Fibroblast of lung (primary cell): ENCODE measurements around the gene EED. TPM values are rescaled to one million over a fixed set of nuclear protein-coding genes. Genes with fewer than 3 reads are reported as not detected.

Source experiments
- DNase-seq, 2 donors: peaks; one replicate each; pipeline versions ENCODE4 v3.0.0 to v3.0.0-alpha.2; 2010; ENCODE audit warnings: low read depth in 2 of 2
- H2AFZ ChIP-seq: 2 replicates; pipeline ENCODE4 v1.5.1; 2012; ENCODE audit warnings: low read length, control low read depth, inconsistent platforms
- H3K27ac ChIP-seq: 2 replicates; pipeline ENCODE4 v1.5.1; 2011; ENCODE audit warnings: low read length, control low read depth; ENCODE audit not compliant: insufficient read depth
- H3K27me3 ChIP-seq: 2 replicates; pipeline ENCODE4 v1.5.1; 2011; ENCODE audit warnings: mild to moderate bottlenecking, low read length; ENCODE audit not compliant: control insufficient read depth, insufficient read depth
- H3K36me3 ChIP-seq: 2 replicates; pipeline ENCODE4 v1.5.1; 2011; ENCODE audit warnings: low read length; ENCODE audit not compliant: control insufficient read depth, insufficient read depth
- H3K4me1 ChIP-seq: 2 replicates; pipeline ENCODE4 v1.5.1; 2011; ENCODE audit warnings: low read length; ENCODE audit not compliant: control insufficient read depth, insufficient read depth; ENCODE audit errors: extremely low read depth
- H3K4me2 ChIP-seq: 2 replicates; pipeline ENCODE4 v1.5.1; 2011; ENCODE audit warnings: low read length, control low read depth; ENCODE audit not compliant: insufficient read depth; ENCODE audit errors: extremely low read depth
- H3K4me3 ChIP-seq, 4 experiments: fragments of 200-600 bp in 1 of 4; sonication (generic) in 1 of 4; replicated peaks in 1 of 4; 2 replicates each; pipeline ENCODE4 v1.5.1; 2011 to 2016; ENCODE audit warnings: low read length in 4 of 4, low read depth in 3 of 4, mild to moderate bottlenecking in 3 of 4, control low read depth in 2 of 4, inconsistent platforms in 1 of 4, mixed read lengths in 1 of 4; ENCODE audit not compliant: insufficient read depth in 1 of 4; ENCODE audit errors: control extremely low read depth in 1 of 4
- H3K79me2 ChIP-seq: 2 replicates; pipeline ENCODE4 v1.5.1; 2012; ENCODE audit warnings: mild to moderate bottlenecking, low read length, inconsistent platforms; ENCODE audit not compliant: control insufficient read depth, insufficient read depth
- H3K9ac ChIP-seq: 2 replicates; pipeline ENCODE4 v1.5.1; 2011; ENCODE audit warnings: mild to moderate bottlenecking, low read length, control low read depth; ENCODE audit not compliant: insufficient read depth
- H3K9me3 ChIP-seq: 2 replicates; pipeline ENCODE4 v1.5.1; 2012; ENCODE audit warnings: low read depth, low read length; ENCODE audit not compliant: control insufficient read depth, insufficient read depth
- H4K20me1 ChIP-seq: 2 replicates; pipeline ENCODE4 v1.5.1; 2011; ENCODE audit warnings: low read length; ENCODE audit not compliant: control insufficient read depth, insufficient read depth; ENCODE audit errors: extremely low read depth
- CTCF ChIP-seq, 2 donors: IDR thresholded peaks in 1 of 2; conservative IDR thresholded peaks in 1 of 2; 1 replicate in 1 of 2; 2 replicates in 1 of 2; pipeline ENCODE4 v1.5.1; 2011 to 2012; ENCODE audit warnings: low read length in 2 of 2, control low read depth in 1 of 2, inconsistent platforms in 1 of 2, low read depth in 1 of 2, mild to moderate bottlenecking in 1 of 2
- EZH2 ChIP-seq: IDR thresholded peaks from 2 replicates; pipeline ENCODE4 v1.5.1; 2012; ENCODE audit warnings: low read length, control low read depth, mild to moderate bottlenecking; ENCODE audit errors: missing control alignments
- polyA plus RNA-seq, 2 donors: library from polyadenylated mRNA; depleted of rRNA in 1 of 2; stranded (reverse) in 1 of 2; unstranded in 1 of 2; fragments of >200 nt; gene quantifications; 2 replicates each; pipeline ENCODE4 v1.2.1, GENCODE V29; 2011 to 2012; ENCODE audit warnings: missing spikeins in 1 of 2
- total RNA-seq: library from RNA; depleted of rRNA; stranded (reverse); fragments of >200 nt; gene quantifications from 2 replicates; pipeline ENCODE4 v1.2.1, GENCODE V29; 2014

EED gene
- total and polyA plus RNA-seq, 2 donors (not counting 1 experiment from before 2014, with no cell fraction given): 13.0 to 22.3 TPM

DNA sequence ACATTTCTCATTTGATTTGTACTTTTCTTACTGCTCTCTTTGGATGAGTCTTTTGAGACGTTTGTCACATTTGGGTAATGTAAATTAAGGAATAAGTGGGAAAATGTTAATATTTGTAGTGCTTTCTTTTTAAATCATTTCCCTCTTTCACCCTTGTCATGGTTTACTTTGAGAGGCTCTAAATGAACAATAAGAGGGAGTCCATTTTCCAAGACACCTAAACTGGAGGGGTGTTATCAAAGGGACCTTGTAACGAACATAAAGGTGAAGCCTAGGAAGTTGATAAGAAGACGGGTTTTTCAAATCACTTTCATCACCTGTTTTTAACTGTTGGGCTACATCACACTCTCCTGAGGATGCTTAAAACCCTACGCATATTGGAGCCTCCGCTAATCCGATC lies 12.1 kb downstream of the EED start:
- H3K27ac ChIP-seq: no peak overlapping the region
- no peaks in the 10 kb centered on the region for H3K9me3 ChIP-seq
- H3K79me2 ChIP-seq: peaks cover 20% of the 10 kb centered on the region
- DNase-seq: no peak
- no peaks in the 10 kb centered on the region for H3K27me3 ChIP-seq
- H2AFZ ChIP-seq: no peak overlapping the region
- H3K4me3 ChIP-seq: no peak overlapping the region
- no peaks in the 10 kb centered on the region for H3K4me1 ChIP-seq
- H3K9ac ChIP-seq: no peak overlapping the region
- no peak for TF ChIP-seq CTCF (conservative IDR thresholded peaks at IDR 0.05 in 1 of 2, IDR thresholded peaks at IDR 0.05 in 1 of 2; ENCODE audit: low read depth in 1 of 2, low read length in 2 of 2)
- no peak for TF ChIP-seq EZH2
- H3K36me3 ChIP-seq: peaks cover 2% of the 10 kb centered on the region
- H3K4me2 ChIP-seq: no peak overlapping the region
- H4K20me1 ChIP-seq: no peaks in the 10 kb centered on the region

DNA sequence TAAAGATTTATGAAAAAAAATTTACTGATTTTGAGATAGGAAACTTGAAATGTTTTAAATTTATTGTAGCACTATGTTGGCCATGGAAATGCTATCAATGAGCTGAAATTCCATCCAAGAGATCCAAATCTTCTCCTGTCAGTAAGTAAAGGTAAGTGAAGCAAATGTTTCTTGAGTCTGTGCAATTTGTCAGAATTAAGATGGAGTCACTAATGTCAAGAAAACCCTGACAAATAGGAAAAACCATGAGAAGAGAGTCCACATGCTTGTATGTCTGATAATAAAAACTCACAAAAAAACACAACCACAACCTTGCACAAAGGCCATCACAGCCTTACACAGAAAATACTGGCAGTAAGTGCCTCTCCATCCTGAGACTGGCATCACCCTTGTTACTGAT lies 12.9 kb downstream of the EED start:
- no peak overlapping the region for H2AFZ ChIP-seq

GRCh38 chr11:86259730-86260129 lies 15.2 kb downstream of the EED start:
- Histone ChIP-seq H4K20me1 (no peaks in the 10 kb centered on the region), H3K9me3 (no peaks in the 10 kb centered on the region), H3K9ac (no peak overlapping the region), H3K36me3 (no peaks in the 10 kb centered on the region), H3K4me1 (no peaks in the 10 kb centered on the region), H3K4me2 (no peak overlapping the region), H3K79me2 (peaks cover 4% of the 10 kb centered on the region), H2AFZ (no peak overlapping the region), H3K27me3 (no peaks in the 10 kb centered on the region), H3K4me3 (no peak overlapping the region), H3K27ac (no peak overlapping the region)
- TF ChIP-seq CTCF (conservative IDR thresholded peaks at IDR 0.05 in 1 of 2, IDR thresholded peaks at IDR 0.05 in 1 of 2; ENCODE audit: low read depth in 1 of 2, low read length in 2 of 2) (no peak), EZH2 (no peak)
- no peak for DNase-seq

More for the DNA sequence above, 12.9 kb downstream of the EED start:
- H3K79me2 ChIP-seq: peaks cover 14% of the 10 kb centered on the region
- H3K27ac ChIP-seq: no peak overlapping the region
- DNase-seq: no peak
- no peak overlapping the region for H3K9ac ChIP-seq
- H3K4me3 ChIP-seq: no peak overlapping the region
- no peak overlapping the region for H3K4me2 ChIP-seq
- H3K27me3 ChIP-seq: no peaks in the 10 kb centered on the region
- TF ChIP-seq CTCF (conservative IDR thresholded peaks at IDR 0.05 in 1 of 2, IDR thresholded peaks at IDR 0.05 in 1 of 2; ENCODE audit: low read depth in 1 of 2, low read length in 2 of 2): no peak
- no peaks in the 10 kb centered on the region for H4K20me1 ChIP-seq
- H3K4me1 ChIP-seq: no peaks in the 10 kb centered on the region
- peaks cover 2% of the 10 kb centered on the region for H3K36me3 ChIP-seq
- no peaks in the 10 kb centered on the region for H3K9me3 ChIP-seq
